ENCODE measurements around the gene SMLR1.
A peak's percentile ranks its signal among the peaks of the same experiment; 100 is the strongest.

SMLR1 gene

DNA sequence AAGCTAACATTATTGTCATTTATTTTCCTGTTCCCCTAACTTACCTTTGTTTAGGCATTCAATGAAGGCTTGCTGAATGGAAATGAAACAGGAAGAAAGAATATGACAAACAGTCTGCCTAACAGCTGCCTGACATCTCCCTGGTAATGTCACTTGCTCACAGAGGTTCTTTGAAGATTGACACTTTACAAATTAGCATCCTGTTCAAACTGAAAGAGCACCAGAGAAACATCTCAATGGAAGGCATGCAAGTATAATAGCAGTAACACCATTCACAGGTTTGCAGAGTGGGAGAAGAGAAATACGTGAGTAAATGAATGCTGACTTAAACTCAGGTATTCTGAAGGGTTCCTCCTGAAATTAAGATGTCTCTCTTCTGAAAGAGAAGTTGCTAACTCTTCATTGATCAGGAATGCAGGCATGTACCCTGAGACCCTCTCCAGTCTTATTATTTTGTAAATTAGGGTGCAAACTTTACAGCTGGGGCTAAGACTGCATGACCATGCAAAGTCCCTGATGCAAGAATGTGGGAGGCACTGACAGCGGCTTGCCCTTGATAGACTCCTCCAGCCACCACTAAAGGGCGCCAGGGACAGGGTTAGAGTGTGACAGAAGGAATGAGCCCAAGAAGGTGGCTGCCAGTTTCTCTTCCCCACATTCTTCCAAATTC is 1.3 kb upstream of the SMLR1 start:
- DNase-seq, result no peak

GRCh38 chr6:130826442-130827246 is 562 bp upstream of the SMLR1 start:
- DNase-seq, result no peak

GRCh38 chr6:130829333-130829910 is 2.2 kb downstream of the SMLR1 start:
- DNase-seq, result no peak

- peak; percentile 53 for DNase-seq
These were observed 4.4 kb downstream of the SMLR1 start for GRCh38 chr6:130831607-130832006.

GRCh38 chr6:130833569-130833968 is 6.4 kb downstream of the SMLR1 start:
- DNase-seq, result no peak

DNA sequence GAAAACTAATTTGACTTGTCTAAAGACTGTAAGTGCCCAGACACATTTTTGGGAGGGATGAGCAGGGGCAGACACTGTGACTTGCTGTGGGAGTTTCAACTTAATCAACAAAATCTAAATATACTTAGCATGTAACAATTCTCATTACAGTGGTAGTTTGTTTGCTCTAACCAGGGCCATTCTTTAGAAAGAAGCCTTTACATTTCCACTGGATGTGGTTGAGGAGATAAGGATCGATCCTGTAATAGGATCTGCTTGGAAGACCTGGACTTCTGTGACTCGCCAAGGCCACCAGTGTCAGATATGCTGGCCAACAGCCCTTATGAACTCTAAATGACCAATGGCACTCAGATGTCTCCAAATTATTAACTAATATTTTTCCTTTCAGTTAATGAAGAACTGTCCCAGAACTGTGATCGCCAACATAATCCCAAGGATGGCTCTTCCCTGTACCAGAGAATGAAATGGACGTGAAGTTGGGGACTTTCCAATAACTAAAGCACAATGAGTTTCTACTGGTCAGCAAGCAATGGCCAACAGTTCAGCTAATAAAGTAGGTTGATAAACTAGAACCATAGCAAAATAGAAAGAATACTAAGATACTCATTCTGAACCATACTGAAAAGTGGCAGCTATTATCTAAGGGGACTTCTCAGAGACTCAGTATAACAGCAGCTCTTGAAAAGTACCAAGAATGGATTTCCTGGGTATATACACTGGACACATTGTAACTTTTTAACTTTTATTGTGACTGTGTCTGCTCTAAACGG is 7.5 kb downstream of the SMLR1 start:
- no peak for DNase-seq

DNA sequence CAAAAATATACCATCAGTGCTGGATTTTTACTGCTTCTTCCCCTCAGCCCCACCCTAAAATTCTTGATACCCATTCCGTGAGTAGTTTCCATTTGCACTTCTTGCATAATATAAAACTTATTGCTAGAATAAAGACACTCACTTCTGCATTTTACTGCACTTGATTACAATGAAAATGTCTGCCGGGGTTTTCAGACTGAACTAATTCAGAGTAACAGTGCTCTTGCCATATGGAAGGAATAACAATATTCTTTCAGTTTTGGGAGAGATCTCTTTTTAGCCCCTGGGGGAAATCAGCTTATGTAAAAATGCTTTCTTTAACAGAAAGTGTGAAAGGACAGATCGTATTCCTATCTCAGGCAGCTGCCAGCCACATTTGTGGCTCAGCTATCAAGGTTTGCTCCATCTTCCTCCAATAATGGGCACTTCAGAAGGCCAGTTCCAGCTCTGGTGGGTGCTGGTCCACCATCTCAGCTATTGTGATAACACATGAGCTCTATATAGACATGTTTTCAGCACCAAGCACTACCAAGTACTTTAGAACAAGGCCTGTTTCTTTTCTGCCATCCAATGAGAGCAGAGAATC is 8.9 kb downstream of the SMLR1 start:
- DNase-seq, result no peak

GRCh38 chr6:130837067-130837466 is 9.9 kb downstream of the SMLR1 start:
- DNase-seq, result no peak

DNA sequence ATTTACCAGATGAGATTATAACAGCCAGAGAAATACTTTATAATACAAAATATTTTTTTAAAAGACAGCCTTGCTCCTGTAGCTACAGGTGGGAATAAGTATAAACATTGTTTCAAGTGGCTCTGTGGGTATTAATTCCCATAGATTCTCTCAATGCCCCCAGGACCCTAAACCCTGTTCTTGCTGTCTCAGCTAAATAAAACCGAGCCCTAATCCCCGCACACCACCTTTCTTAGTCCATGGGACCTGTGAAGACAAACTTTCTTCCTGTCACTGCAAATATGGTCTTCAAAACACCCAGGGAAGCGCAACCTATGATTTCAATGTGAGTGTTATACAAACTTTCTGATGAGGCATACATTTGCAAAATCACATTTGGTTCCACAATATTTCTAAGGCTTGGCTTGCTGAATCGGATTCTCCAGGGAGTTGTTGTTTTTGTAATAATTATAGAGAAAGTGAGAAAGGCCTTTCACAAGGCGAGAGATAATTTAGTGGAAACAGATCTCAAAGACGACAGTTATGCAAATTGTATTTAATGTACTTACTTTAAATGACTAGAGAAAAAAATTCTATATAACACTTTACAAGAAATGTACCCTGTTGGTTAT is 11.1 kb downstream of the SMLR1 start:
- DNase-seq, result no peak

GRCh38 chr6:130838951-130839350 is 11.7 kb downstream of the SMLR1 start:
- no peak for DNase-seq

GRCh38 chr6:130839379-130839778 is 12.2 kb downstream of the SMLR1 start:
- no peak for DNase-seq

- no peak for DNase-seq
These were observed 12.8 kb downstream of the SMLR1 start for GRCh38 chr6:130840050-130840449.

- DNase-seq, result no peak
These were observed 14.0 kb downstream of the SMLR1 start for GRCh38 chr6:130841128-130841728.

GRCh38 chr6:130843575-130844320 is 16.5 kb downstream of the SMLR1 start:
- DNase-seq, result peak; percentile 71

- no peak for DNase-seq
These were observed 19.3 kb downstream of the SMLR1 start for GRCh38 chr6:130846501-130846900.

DNA sequence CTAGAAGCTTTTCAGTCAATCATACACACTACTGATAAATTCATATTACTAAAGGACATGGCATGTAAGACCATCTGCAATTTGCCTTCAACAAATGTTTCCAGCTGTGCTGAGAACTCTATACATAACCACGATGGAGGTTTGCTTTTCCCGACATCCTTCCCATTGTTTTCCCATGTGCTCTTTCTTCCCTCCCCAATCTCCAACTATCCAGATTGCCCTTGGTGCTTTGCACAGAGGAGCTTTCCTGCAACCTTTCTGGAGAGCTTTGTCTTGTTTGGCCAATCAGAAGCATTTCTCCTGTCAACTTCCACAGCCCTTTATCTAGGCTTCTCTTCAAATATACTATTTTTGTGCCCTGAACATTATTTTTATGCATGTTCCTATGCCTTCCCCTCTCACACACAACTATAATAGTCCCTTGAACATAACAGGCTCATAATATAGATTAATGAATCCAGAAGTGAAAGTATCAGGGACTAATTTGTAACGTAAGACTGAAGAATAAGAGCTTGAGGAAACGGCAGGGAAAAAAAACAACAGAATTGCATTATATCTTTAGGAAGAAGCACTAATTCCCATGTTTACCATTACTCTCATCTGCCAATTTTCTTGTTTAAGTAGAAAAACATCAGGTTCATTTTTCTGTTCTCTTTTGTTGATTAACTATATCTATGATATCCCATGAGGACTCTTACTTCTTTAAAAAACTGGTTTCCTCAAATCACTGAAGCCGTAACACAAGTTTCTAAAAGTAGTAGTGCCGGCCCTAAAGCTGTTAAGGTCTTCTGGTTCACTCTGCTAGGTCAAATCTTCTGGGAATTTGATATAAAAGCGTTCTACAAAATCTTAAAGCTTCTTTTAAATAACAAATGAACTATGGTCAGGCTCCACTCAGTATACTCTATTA is 20.1 kb downstream of the SMLR1 start:
- no peak for DNase-seq

DNA sequence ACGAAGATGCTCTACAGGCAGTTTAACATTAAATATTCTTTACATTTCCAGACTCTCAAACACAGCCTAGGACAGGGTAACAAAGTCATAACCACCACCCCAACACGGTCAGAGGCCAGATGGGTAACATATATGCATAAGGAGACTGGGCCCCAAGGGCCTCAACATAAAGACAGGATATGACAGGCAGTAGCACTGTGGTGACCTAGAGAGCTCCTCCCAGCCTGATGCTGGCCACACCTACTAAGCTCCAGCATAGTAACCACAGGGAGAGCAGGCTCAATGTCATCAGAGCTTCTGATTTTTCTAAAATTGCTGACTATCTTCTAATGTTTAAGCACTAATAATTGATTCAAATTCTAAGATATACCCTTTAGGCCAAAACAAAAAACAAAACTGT is 21.7 kb downstream of the SMLR1 start:
- DNase-seq, result peak; percentile 27

GRCh38 chr6:130849594-130849993 is 22.4 kb downstream of the SMLR1 start:
- DNase-seq, result no peak

DNA sequence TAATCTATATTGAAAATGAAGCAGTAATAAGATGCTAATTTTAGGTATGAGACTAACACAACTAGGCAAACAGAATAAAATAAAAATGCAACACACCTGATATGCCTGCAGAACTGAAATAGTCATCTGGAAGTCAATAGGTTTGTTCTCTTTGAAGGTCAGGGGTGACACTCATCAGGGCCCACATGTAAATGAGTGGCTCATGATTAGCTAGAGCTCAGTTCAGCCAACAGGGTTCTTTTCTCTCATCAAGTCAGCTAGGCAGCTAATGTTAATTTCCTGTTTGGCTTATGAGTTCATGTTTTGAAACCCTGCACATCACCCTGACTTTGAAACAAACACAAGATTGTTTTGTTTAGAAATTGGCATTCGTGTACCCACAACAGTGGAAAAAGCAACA is 23.8 kb downstream of the SMLR1 start:
- DNase-seq, result no peak

- no peak for DNase-seq
These were observed 25.8 kb downstream of the SMLR1 start for GRCh38 chr6:130852844-130853554.
